Mammary epithelial cell (primary cell): Measurements from ENCODE around the gene TTC28.

ENCODE experiments used
- EZH2 ChIP-seq: IDR thresholded peaks from 2 replicates; pipeline ENCODE4 v1.6.1; 2012; ENCODE audit warnings: low read length, inconsistent platforms, borderline replicate concordance
- TF ChIP-seq, protein P1 (sequence below), 2 donors: IDR thresholded peaks in 1 of 2; conservative IDR thresholded peaks in 1 of 2; 2 replicates each; pipeline ENCODE4 v1.5.1; 2011 to 2012; ENCODE audit warnings: inconsistent platforms in 2 of 2, low read length in 2 of 2, mild to moderate bottlenecking in 2 of 2, control low read depth in 1 of 2, low read depth in 1 of 2; ENCODE audit not compliant: insufficient read depth in 1 of 2; ENCODE audit errors: extremely low read depth in 1 of 2

DNA sequence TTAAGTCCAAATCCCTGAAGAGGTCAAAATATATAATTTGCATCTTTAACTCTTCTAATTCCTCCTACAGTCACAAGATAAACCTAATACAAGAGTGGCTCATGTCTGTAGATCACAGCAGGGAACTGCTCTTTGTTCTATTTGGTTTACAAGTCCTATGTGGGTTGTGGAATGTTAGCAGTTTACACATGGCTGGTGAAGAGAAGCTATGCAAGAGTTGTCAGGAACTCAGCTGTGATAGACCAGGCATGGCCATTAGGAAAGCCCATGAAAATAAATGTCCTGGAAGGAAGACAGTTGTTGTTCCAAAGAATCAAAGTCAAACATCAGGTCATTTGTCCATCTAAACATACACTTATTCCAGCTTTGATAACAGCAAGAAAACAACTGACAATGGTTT is 448.2 kb downstream of the TTC28 start:
- TF ChIP-seq, protein P1, sequence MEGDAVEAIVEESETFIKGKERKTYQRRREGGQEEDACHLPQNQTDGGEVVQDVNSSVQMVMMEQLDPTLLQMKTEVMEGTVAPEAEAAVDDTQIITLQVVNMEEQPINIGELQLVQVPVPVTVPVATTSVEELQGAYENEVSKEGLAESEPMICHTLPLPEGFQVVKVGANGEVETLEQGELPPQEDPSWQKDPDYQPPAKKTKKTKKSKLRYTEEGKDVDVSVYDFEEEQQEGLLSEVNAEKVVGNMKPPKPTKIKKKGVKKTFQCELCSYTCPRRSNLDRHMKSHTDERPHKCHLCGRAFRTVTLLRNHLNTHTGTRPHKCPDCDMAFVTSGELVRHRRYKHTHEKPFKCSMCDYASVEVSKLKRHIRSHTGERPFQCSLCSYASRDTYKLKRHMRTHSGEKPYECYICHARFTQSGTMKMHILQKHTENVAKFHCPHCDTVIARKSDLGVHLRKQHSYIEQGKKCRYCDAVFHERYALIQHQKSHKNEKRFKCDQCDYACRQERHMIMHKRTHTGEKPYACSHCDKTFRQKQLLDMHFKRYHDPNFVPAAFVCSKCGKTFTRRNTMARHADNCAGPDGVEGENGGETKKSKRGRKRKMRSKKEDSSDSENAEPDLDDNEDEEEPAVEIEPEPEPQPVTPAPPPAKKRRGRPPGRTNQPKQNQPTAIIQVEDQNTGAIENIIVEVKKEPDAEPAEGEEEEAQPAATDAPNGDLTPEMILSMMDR (conservative IDR thresholded peaks at IDR 0.05 in 1 of 2, IDR thresholded peaks at IDR 0.05 in 1 of 2; ENCODE audit: extremely low read depth in 1 of 2, insufficient read depth in 1 of 2, low read depth in 1 of 2, low read length in 2 of 2), result no peak
- no peak for TF ChIP-seq EZH2
